Esophagus squamous epithelium (tissue), 4 donors: ENCODE measurements around the gene ADAM23.

Source experiments
- POLR2A ChIP-seq, 4 donors: fragments of 450-650 bp; IDR thresholded peaks; one replicate each; pipeline ENCODE4 v1.6.1; 2017; ENCODE audit warnings: antibody characterized with exemption in 4 of 4, mild to moderate bottlenecking in 4 of 4, moderate library complexity in 3 of 4
- TF ChIP-seq, protein P1 (sequence below), 6 experiments: fragments of 450-650 bp in 4 of 6; fragments of 200-600 bp in 2 of 6; sonication (generic) in 2 of 6; IDR thresholded peaks; one replicate each; pipeline ENCODE4 v1.5.1; 2016 to 2019; ENCODE audit warnings: antibody characterized with exemption in 6 of 6, mild to moderate bottlenecking in 4 of 6, moderate library complexity in 4 of 6

- TF ChIP-seq, protein P1, sequence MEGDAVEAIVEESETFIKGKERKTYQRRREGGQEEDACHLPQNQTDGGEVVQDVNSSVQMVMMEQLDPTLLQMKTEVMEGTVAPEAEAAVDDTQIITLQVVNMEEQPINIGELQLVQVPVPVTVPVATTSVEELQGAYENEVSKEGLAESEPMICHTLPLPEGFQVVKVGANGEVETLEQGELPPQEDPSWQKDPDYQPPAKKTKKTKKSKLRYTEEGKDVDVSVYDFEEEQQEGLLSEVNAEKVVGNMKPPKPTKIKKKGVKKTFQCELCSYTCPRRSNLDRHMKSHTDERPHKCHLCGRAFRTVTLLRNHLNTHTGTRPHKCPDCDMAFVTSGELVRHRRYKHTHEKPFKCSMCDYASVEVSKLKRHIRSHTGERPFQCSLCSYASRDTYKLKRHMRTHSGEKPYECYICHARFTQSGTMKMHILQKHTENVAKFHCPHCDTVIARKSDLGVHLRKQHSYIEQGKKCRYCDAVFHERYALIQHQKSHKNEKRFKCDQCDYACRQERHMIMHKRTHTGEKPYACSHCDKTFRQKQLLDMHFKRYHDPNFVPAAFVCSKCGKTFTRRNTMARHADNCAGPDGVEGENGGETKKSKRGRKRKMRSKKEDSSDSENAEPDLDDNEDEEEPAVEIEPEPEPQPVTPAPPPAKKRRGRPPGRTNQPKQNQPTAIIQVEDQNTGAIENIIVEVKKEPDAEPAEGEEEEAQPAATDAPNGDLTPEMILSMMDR (IDR thresholded peaks at IDR 0.05) = no peak
- no peak for TF ChIP-seq POLR2A (IDR thresholded peaks at IDR 0.05)
These were observed 9.6 kb upstream of the ADAM23 start for GRCh38 chr2:206433686-206434085.
